HL-60 (cell line): Measurements from ENCODE around the gene ENPP6.

Experiments
- DNase-seq, 2 experiments: peaks; one replicate each; pipeline ENCODE4 v3.0.0-alpha.2; 2010 to 2020; ENCODE audit warnings: low read depth in 1 of 2, low spot score in 1 of 2
- H3K27ac ChIP-seq: fragments of 250-450 bp; sonication (Bioruptor Pico); replicated peaks from 2 replicates; pipeline ENCODE4 v1.5.1; 2020; ENCODE audit warnings: mild to moderate bottlenecking, moderate library complexity
- H3K27me3 ChIP-seq: fragments of 250-450 bp; sonication (Bioruptor Pico); 2 replicates; pipeline ENCODE4 v1.5.1; 2021; ENCODE audit warnings: mild to moderate bottlenecking, moderate library complexity; ENCODE audit not compliant: insufficient read depth, poor library complexity, severe bottlenecking
- H3K4me3 ChIP-seq: replicated peaks from 2 replicates; pipeline ENCODE4 v1.5.1; 2011; ENCODE audit warnings: mild to moderate bottlenecking, control low read depth, low read length; ENCODE audit not compliant: insufficient read depth
- GABPA ChIP-seq: IDR thresholded peaks from 2 replicates; pipeline ENCODE4 v1.6.1; 2012; ENCODE audit warnings: low read depth
- POLR2AphosphoS5 ChIP-seq: IDR thresholded peaks from 2 replicates; pipeline ENCODE4 v1.6.1; 2012; ENCODE audit warnings: low read depth
- SPI1 ChIP-seq: IDR thresholded peaks from 2 replicates; pipeline ENCODE4 v1.6.1; 2012; ENCODE audit warnings: low read depth, mild to moderate bottlenecking, borderline replicate concordance
- TF ChIP-seq, protein P1 (sequence below): IDR thresholded peaks from one replicate; pipeline ENCODE4 v1.5.1; 2011; ENCODE audit warnings: low read length, control low read depth, inconsistent platforms; ENCODE audit not compliant: insufficient read depth
- TF ChIP-seq, protein P2 (sequence below): IDR thresholded peaks from 2 replicates; pipeline ENCODE4 v1.6.1; 2012; ENCODE audit warnings: low read depth; ENCODE audit not compliant: insufficient replicate concordance

ENPP6 gene

DNA sequence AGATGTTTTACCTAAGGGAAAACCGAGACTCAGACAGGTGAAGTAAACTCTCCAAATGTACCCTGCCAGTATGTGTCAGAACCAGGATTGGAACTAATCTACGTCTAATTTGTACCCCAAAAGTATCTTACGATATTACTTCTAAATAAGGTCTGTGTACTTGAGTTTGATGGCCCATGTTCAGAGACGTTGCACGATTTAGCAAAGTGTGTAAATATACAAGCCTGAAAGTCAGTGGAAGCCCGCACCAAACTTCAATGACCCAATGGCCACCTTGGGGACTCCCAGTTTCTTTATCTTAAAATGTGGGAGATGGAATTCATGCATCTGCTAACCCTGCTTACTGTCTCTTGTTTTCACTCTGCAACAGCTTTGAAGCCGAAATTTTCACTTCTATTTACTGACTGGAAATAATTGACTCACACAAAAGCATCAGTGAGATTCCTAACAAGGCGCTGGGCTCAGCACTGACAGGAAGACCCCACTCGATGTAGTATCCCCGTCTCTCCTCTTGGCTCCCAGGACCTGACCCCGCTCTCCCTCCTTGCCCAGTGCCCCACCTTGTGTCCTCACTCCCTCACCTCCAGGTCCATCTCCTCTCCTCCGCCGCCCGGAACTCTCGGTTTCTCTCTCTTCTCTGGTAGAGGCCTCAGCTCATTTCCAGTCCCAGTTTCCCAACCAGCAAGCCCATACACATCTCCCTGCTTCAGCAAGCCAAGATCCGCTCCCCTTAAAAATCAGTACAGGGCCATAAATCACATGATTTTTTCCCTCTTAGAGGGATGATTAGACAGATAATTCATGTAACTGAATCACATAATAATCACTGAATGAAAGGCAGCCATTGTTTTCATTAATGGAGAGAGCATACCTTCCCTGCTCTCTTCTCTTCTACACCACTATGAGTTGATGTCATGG is 42.8 kb downstream of the ENPP6 start:
- DNase-seq: no peak
- H3K27ac ChIP-seq: no peak overlapping the region
- no peak overlapping the region for H3K4me3 ChIP-seq
- TF ChIP-seq SPI1 (no peak), GABPA (no peak), POLR2AphosphoS5 (no peak)
- TF ChIP-seq, protein P1, sequence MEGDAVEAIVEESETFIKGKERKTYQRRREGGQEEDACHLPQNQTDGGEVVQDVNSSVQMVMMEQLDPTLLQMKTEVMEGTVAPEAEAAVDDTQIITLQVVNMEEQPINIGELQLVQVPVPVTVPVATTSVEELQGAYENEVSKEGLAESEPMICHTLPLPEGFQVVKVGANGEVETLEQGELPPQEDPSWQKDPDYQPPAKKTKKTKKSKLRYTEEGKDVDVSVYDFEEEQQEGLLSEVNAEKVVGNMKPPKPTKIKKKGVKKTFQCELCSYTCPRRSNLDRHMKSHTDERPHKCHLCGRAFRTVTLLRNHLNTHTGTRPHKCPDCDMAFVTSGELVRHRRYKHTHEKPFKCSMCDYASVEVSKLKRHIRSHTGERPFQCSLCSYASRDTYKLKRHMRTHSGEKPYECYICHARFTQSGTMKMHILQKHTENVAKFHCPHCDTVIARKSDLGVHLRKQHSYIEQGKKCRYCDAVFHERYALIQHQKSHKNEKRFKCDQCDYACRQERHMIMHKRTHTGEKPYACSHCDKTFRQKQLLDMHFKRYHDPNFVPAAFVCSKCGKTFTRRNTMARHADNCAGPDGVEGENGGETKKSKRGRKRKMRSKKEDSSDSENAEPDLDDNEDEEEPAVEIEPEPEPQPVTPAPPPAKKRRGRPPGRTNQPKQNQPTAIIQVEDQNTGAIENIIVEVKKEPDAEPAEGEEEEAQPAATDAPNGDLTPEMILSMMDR: no peak
- TF ChIP-seq, protein P2, sequence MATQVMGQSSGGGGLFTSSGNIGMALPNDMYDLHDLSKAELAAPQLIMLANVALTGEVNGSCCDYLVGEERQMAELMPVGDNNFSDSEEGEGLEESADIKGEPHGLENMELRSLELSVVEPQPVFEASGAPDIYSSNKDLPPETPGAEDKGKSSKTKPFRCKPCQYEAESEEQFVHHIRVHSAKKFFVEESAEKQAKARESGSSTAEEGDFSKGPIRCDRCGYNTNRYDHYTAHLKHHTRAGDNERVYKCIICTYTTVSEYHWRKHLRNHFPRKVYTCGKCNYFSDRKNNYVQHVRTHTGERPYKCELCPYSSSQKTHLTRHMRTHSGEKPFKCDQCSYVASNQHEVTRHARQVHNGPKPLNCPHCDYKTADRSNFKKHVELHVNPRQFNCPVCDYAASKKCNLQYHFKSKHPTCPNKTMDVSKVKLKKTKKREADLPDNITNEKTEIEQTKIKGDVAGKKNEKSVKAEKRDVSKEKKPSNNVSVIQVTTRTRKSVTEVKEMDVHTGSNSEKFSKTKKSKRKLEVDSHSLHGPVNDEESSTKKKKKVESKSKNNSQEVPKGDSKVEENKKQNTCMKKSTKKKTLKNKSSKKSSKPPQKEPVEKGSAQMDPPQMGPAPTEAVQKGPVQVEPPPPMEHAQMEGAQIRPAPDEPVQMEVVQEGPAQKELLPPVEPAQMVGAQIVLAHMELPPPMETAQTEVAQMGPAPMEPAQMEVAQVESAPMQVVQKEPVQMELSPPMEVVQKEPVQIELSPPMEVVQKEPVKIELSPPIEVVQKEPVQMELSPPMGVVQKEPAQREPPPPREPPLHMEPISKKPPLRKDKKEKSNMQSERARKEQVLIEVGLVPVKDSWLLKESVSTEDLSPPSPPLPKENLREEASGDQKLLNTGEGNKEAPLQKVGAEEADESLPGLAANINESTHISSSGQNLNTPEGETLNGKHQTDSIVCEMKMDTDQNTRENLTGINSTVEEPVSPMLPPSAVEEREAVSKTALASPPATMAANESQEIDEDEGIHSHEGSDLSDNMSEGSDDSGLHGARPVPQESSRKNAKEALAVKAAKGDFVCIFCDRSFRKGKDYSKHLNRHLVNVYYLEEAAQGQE: no peak
- no peaks in the 10 kb centered on the region for H3K27me3 ChIP-seq

DNA sequence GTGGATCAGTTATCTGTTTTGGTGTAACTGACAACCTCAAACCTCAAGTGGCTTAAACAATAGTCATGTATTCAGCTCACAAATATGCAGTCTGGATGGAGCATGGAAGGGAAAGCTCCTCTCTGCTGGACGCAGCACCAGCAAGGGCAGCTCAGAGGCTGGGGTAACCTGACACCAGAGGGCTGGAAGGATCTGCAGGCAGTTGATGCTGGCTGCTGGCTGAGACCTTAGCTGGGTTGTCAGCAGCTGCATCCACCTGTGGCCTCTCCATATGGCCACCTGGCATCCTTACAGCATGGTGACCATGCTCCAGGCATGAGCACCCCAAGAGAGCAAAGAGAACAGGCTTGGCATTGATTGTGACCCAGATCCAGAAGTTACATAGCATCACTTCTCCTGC is 46.7 kb downstream of the ENPP6 start:
- TF ChIP-seq POLR2AphosphoS5 (no peak), GABPA (no peak), SPI1 (no peak)
- TF ChIP-seq, protein P2: no peak
- TF ChIP-seq, protein P1: no peak
- Histone ChIP-seq H3K4me3 (no peak overlapping the region), H3K27me3 (peaks cover 5% of the 10 kb centered on the region), H3K27ac (no peak overlapping the region)
- no peak for DNase-seq

DNA sequence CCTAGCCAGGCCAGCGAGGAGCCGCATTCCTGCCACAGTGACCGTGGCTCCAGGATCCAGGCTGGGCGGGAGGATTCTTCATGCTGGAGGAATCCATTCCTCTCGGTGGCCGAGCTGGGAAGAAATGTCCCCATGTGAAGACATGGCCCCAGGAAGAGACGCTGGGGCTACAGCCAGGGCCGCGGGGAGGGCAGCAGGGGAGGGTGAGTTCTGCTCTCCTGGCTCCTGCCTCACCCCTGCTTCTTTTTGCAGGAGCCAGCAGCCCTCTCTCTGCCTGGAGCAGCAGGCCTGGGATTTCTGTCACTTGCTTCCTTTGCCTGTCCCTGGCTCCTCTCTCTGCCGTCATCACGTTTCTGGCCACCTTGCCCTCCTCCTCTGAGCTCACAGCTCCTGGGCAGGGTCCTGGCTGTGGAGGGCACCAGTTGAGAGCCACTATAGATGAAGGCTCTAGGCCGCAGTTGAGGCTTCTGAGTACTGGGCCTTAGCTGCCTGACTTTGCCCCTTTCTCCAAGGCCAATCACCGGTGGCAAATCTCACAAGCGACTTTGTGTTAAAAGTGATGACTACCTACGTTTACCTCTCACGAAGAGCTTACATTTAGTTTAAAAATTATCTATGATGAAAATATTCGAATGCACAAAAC is 48.3 kb downstream of the ENPP6 start:
- no peak for DNase-seq
- Histone ChIP-seq H3K27ac (no peak overlapping the region), H3K4me3 (no peak overlapping the region), H3K27me3 (peaks cover 11% of the 10 kb centered on the region)
- TF ChIP-seq POLR2AphosphoS5: no peak
- TF ChIP-seq GABPA: no peak
- TF ChIP-seq, protein P2: no peak
- no peak for TF ChIP-seq SPI1
- TF ChIP-seq, protein P1: no peak
